IMR-90 (cell line): ENCODE measurements around the gene CSRNP3. TPM values are rescaled to one million over a fixed set of nuclear protein-coding genes. Genes with fewer than 3 reads are reported as not detected.

ENCODE experiments used
- ATAC-seq: fragments of 200-7000 bp; cut with Tn5 transposase; 2 replicates; pipeline ENCODE4 v1.9.1; 2020; ENCODE audit warnings: low read depth, mild to moderate bottlenecking, moderate library complexity
- BruUV-seq: library from RNA; stranded (reverse); fragments of 400-500 nt; replicated peaks from 2 replicates; lab custom pipeline; 2021; lab: Mats Ljungman, UMichigan
- CTCF ChIA-PET: fragments of 300-600 bp; formaldehyde crosslinking; extraction: SDS; loops from one replicate; lab custom pipeline; 2021; ENCODE audit warnings: antibody characterized with exemption; lab: Yijun Ruan, JAX
- POLR2A ChIA-PET: fragments of 300-600 bp; sonication (Branson Sonifier 250); formaldehyde crosslinking; loops from one replicate; lab custom pipeline; 2022; ENCODE audit warnings: antibody characterized with exemption; ENCODE audit not compliant: unreplicated experiment; lab: Charles Lee
- DNase-seq: peaks from one replicate; pipeline ENCODE4 v3.0.0; 2013
- H2AFZ ChIP-seq: replicated peaks from 2 replicates; pipeline ENCODE3; 2013; ENCODE audit warnings: low read length, mild to moderate bottlenecking; ENCODE audit not compliant: poor library complexity
- H2AK5ac ChIP-seq: 2 replicates; pipeline ENCODE4 v1.6.1; 2013; ENCODE audit warnings: low read depth, low read length, inconsistent platforms
- H2AK9ac ChIP-seq: replicated peaks from 2 replicates; pipeline ENCODE3; 2013; ENCODE audit warnings: mild to moderate bottlenecking, low read depth, low read length, moderate library complexity; ENCODE audit not compliant: poor library complexity
- H2BK120ac ChIP-seq: 2 replicates; pipeline ENCODE4 v1.6.1; 2013; ENCODE audit warnings: low read depth, low read length, inconsistent platforms
- H2BK15ac ChIP-seq: 3 replicates; pipeline ENCODE4 v1.6.1; 2013; ENCODE audit warnings: low read depth, low read length, inconsistent platforms
- H2BK20ac ChIP-seq: 2 replicates; pipeline ENCODE4 v1.6.1; 2013; ENCODE audit warnings: low read depth, mild to moderate bottlenecking, inconsistent platforms, low read length, moderate library complexity
- H2BK5ac ChIP-seq: 2 replicates; pipeline ENCODE4 v1.6.1; 2013; ENCODE audit warnings: mild to moderate bottlenecking, low read depth, low read length, inconsistent platforms; ENCODE audit not compliant: poor library complexity, severe bottlenecking
- H3K14ac ChIP-seq: replicated peaks from 2 replicates; pipeline ENCODE4 v1.6.1; 2013; ENCODE audit warnings: low read depth, low read length, inconsistent platforms
- H3K18ac ChIP-seq: 2 replicates; pipeline ENCODE4 v1.6.1; 2013; ENCODE audit warnings: low read depth, low read length, control low read depth
- H3K23ac ChIP-seq: 2 replicates; pipeline ENCODE4 v1.6.1; 2013; ENCODE audit warnings: low read depth, low read length, inconsistent platforms
- H3K27ac ChIP-seq: 2 replicates; pipeline ENCODE4 v1.5.1; 2013; ENCODE audit warnings: mild to moderate bottlenecking, control low read depth, low read length; ENCODE audit not compliant: insufficient read depth
- H3K27me3 ChIP-seq: 2 replicates; pipeline ENCODE4 v1.6.1; 2013; ENCODE audit warnings: low read length; ENCODE audit not compliant: control insufficient read depth, insufficient read depth
- H3K36me3 ChIP-seq: 2 replicates; pipeline ENCODE4 v1.6.1; 2013; ENCODE audit warnings: low read length, mixed read lengths; ENCODE audit not compliant: control insufficient read depth, insufficient read depth
- H3K4ac ChIP-seq: 2 replicates; pipeline ENCODE4 v1.6.1; 2013; ENCODE audit warnings: low read depth, low read length, inconsistent platforms
- H3K4me1 ChIP-seq: 2 replicates; pipeline ENCODE4 v1.6.1; 2013; ENCODE audit warnings: low read length, mixed read lengths; ENCODE audit not compliant: control insufficient read depth, insufficient read depth
- H3K4me2 ChIP-seq: 2 replicates; pipeline ENCODE4 v1.6.1; 2013; ENCODE audit warnings: low read depth, mild to moderate bottlenecking, control low read depth, low read length, moderate library complexity
- H3K4me3 ChIP-seq: 2 replicates; pipeline ENCODE4 v1.5.1; 2013; ENCODE audit warnings: low read depth, mild to moderate bottlenecking, control low read depth, low read length, moderate library complexity; ENCODE audit not compliant: insufficient read depth
- H3K56ac ChIP-seq: 2 replicates; pipeline ENCODE4 v1.6.1; 2013; ENCODE audit warnings: low read length, inconsistent platforms; ENCODE audit not compliant: insufficient read depth; ENCODE audit errors: extremely low read depth
- H3K79me1 ChIP-seq, 2 experiments: 2 replicates each; pipeline ENCODE4 v1.6.1; 2013; ENCODE audit warnings: low read length in 2 of 2, inconsistent platforms in 1 of 2, low read depth in 1 of 2
- H3K9ac ChIP-seq: 2 replicates; pipeline ENCODE4 v1.6.1; 2013; ENCODE audit warnings: low read depth, low read length, control low read depth
- H3K9me1 ChIP-seq: 2 replicates; pipeline ENCODE4 v1.6.1; 2013; ENCODE audit warnings: low read length, inconsistent platforms; ENCODE audit not compliant: insufficient read depth
- H3K9me3 ChIP-seq: 2 replicates; pipeline ENCODE4 v1.6.1; 2013; ENCODE audit warnings: low read length; ENCODE audit not compliant: control insufficient read depth, insufficient read depth
- H4K20me1 ChIP-seq: 2 replicates; pipeline ENCODE4 v1.6.1; 2013; ENCODE audit warnings: low read length, inconsistent platforms; ENCODE audit not compliant: insufficient read depth
- H4K5ac ChIP-seq: 2 replicates; pipeline ENCODE4 v1.6.1; 2013; ENCODE audit warnings: mild to moderate bottlenecking, low read depth, low read length, control low read depth
- H4K8ac ChIP-seq, 2 experiments: 2 replicates each; pipeline ENCODE4 v1.6.1; 2013; ENCODE audit warnings: low read depth in 2 of 2, low read length in 2 of 2, control low read depth in 1 of 2, inconsistent platforms in 1 of 2
- H4K91ac ChIP-seq: 2 replicates; pipeline ENCODE4 v1.6.1; 2013; ENCODE audit warnings: low read depth, low read length, inconsistent platforms; ENCODE audit not compliant: insufficient read depth
- BHLHE40 ChIP-seq: fragments of 150-350 bp; IDR thresholded peaks from 2 replicates; pipeline ENCODE4 v1.6.1; 2016; ENCODE audit warnings: mild to moderate bottlenecking, low read depth, low read length
- CEBPB ChIP-seq: IDR thresholded peaks from 2 replicates; pipeline ENCODE4 v1.6.1; 2012; ENCODE audit warnings: low read depth, low read length, improper control_type of control experiment
- CHD1 ChIP-seq: IDR thresholded peaks from 2 replicates; pipeline ENCODE4 v1.6.1; 2012; ENCODE audit warnings: low read depth, low read length, improper control_type of control experiment
- CTCF ChIP-seq: conservative IDR thresholded peaks from 2 replicates; pipeline ENCODE4 v1.5.1; 2012; ENCODE audit warnings: mild to moderate bottlenecking, low read depth, low read length, improper control_type of control experiment
- ELK1 ChIP-seq: fragments of 150-350 bp; IDR thresholded peaks from 2 replicates; pipeline ENCODE4 v1.6.1; 2016; ENCODE audit warnings: low read depth, mild to moderate bottlenecking, low read length, moderate library complexity, borderline replicate concordance
- FOS ChIP-seq: fragments of 150-350 bp; IDR thresholded peaks from 2 replicates; pipeline ENCODE4 v1.6.1; 2016; ENCODE audit warnings: low read depth, low read length
- MAFK ChIP-seq: IDR thresholded peaks from 2 replicates; pipeline ENCODE4 v1.6.1; 2012; ENCODE audit warnings: low read depth, low read length, improper control_type of control experiment
- MAZ ChIP-seq: IDR thresholded peaks from 2 replicates; pipeline ENCODE4 v1.6.1; 2012; ENCODE audit warnings: low read depth, mild to moderate bottlenecking, low read length, improper control_type of control experiment, moderate library complexity, borderline replicate concordance
- MXI1 ChIP-seq: IDR thresholded peaks from 2 replicates; pipeline ENCODE4 v1.6.1; 2012; ENCODE audit warnings: low read depth, mild to moderate bottlenecking, low read length, moderate library complexity, borderline replicate concordance
- NFE2L2 ChIP-seq: fragments of 150-350 bp; IDR thresholded peaks from 2 replicates; pipeline ENCODE4 v1.6.1; 2016; ENCODE audit warnings: low read depth, mild to moderate bottlenecking, low read length
- POLR2A ChIP-seq: IDR thresholded peaks from 2 replicates; pipeline ENCODE4 v1.6.1; 2012; ENCODE audit warnings: mild to moderate bottlenecking, low read depth, low read length
- RAD21 ChIP-seq: IDR thresholded peaks from 2 replicates; pipeline ENCODE4 v1.6.1; 2012; ENCODE audit warnings: low read length, improper control_type of control experiment
- RCOR1 ChIP-seq: IDR thresholded peaks from 2 replicates; pipeline ENCODE4 v1.6.1; 2012; ENCODE audit warnings: mild to moderate bottlenecking, low read length, improper control_type of control experiment; ENCODE audit not compliant: insufficient replicate concordance
- RFX5 ChIP-seq: IDR thresholded peaks from 2 replicates; pipeline ENCODE4 v1.8.0; 2012; ENCODE audit warnings: low read depth, mild to moderate bottlenecking, low read length, moderate library complexity
- SMC3 ChIP-seq: fragments of 150-350 bp; IDR thresholded peaks from 2 replicates; pipeline ENCODE4 v1.6.1; 2016; ENCODE audit warnings: low read depth, mild to moderate bottlenecking, antibody characterized with exemption, low read length, moderate library complexity
- USF2 ChIP-seq: fragments of 150-350 bp; IDR thresholded peaks from 2 replicates; pipeline ENCODE4 v1.6.1; 2017; ENCODE audit warnings: mild to moderate bottlenecking, antibody characterized with exemption, low read length, low read depth
- WGBS, 2 experiments: methylation state at CpG; one replicate each; pipeline versions ENCODE4 v1.1.5 to v1.1.7; 2013; ENCODE audit warnings: missing lambda C conversion rate in 2 of 2; ENCODE audit not compliant: insufficient read length in 1 of 2; ENCODE audit errors: extremely low coverage in 2 of 2; 5-methylcytosine and 5-hydroxymethylcytosine counted together
- dilution Hi-C: fragments of 300-500 bp; cut with HindIII; formaldehyde crosslinking; loops from one replicate; pipeline ENCODE4 v1.14.3; 2018; ENCODE audit warnings: low sequenced_read_pairs; ENCODE audit not compliant: unreplicated experiment
- in situ Hi-C: fragments of 300-500 bp; cut with MboI; formaldehyde crosslinking; loops from 3 replicates; pipeline ENCODE4 v1.14.3; 2019; ENCODE audit warnings: low sequenced_read_pairs, inconsistent platforms, mixed read lengths
- intact Hi-C: fragments of 100-400 bp; cut with micrococcal nuclease; formaldehyde crosslinking; loops from 2 replicates; pipeline ENCODE4 v1.10.0; 2022
- polyA plus RNA-seq, 3 experiments: library from polyadenylated mRNA; depleted of rRNA; stranded (reverse); fragments of >200 nt; gene quantifications; 2 replicates each; pipeline ENCODE4 v1.2.3, GENCODE V29; 2012; ENCODE audit warnings: low replicate concordance in 1 of 3
- total RNA-seq: library from RNA; depleted of rRNA; stranded (reverse); fragments of >200 nt; gene quantifications from 2 replicates; pipeline ENCODE4 v1.2.3, GENCODE V29; 2012

CSRNP3 gene
- total and polyA plus RNA-seq, 2 of the 4 experiments (the other 2 are of a cell fraction): 0.21 to 0.72 TPM

- Histone ChIP-seq H4K5ac (no peak overlapping the region), H3K27me3 (no peaks in the 10 kb centered on the region), H3K4ac (no peak overlapping the region), H3K18ac (no peak overlapping the region), H2BK120ac (no peak overlapping the region), H2BK5ac (no peak overlapping the region), H3K79me1 (no peaks in the 10 kb centered on the region), H3K9ac (no peak overlapping the region), H3K14ac (no peak overlapping the region), H2AK9ac (no peak overlapping the region), H4K91ac (no peak overlapping the region), H3K36me3 (no peaks in the 10 kb centered on the region), H3K9me1 (no peaks in the 10 kb centered on the region), H3K27ac (no peak overlapping the region), H3K9me3 (no peaks in the 10 kb centered on the region), H2AFZ (no peak overlapping the region), H3K4me3 (no peak overlapping the region), H2AK5ac (no peak overlapping the region), H4K20me1 (no peaks in the 10 kb centered on the region), H2BK20ac (no peak overlapping the region), H3K23ac (no peak overlapping the region), H2BK15ac (no peak overlapping the region), H3K4me2 (no peak overlapping the region), H3K56ac (no peak overlapping the region), H3K4me1 (no peaks in the 10 kb centered on the region), H4K8ac (no peak overlapping the region)
- intact Hi-C loops (no loop called here), in situ Hi-C loops (no loop called here), dilution Hi-C loops (no loop called here)
- no CpG with 5 or more reads among the region's 4 CpGs for WGBS, 2 experiments
- ChIA-PET CTCF (no interaction called here), POLR2A (no interaction called here)
- BruUV-seq: no TSS peak
- TF ChIP-seq BHLHE40: no peak
- TF ChIP-seq USF2: no peak
- TF ChIP-seq MXI1: no peak
- TF ChIP-seq POLR2A: no peak
- no peak for TF ChIP-seq NFE2L2
- TF ChIP-seq RCOR1: no peak
- no peak for TF ChIP-seq FOS
- TF ChIP-seq CTCF: no peak
- no peak for TF ChIP-seq RAD21
- no peak for TF ChIP-seq MAZ
- no peak for TF ChIP-seq CHD1
- TF ChIP-seq ELK1: no peak
- no peak for TF ChIP-seq SMC3
- TF ChIP-seq RFX5: no peak
- no peak for TF ChIP-seq MAFK
- no peak for TF ChIP-seq CEBPB
- no peak for DNase-seq
- ATAC-seq: no peak
Observed at GRCh38 chr2:165479856-165480255, 10.4 kb downstream of the CSRNP3 start.
